ENCODE measurements around the gene CNPPD1. TPM values are rescaled to one million over a fixed set of nuclear protein-coding genes. Genes with fewer than 3 reads are reported as not detected.

Gene CNPPD1
- total RNA-seq, 4 donors from 2014 or later: 50.6 to 82.0 (median 66.0) TPM

- peak overlapping the region in 3 of 4 donors; percentile 95 to 99 (median 98) for H3K27ac ChIP-seq
- WGBS, 2 donors (ENCODE audit: low coverage in 1 of 2): 45 to 66% methylated on average over 1 to 3 of the region's 7 CpGs
- H3K36me3 ChIP-seq: peaks cover 0 to 47% of the 10 kb centered on the region in 2 donors
- H3K4me3 ChIP-seq: peak overlapping the region in 1 of 2 donors; percentile 99
- no peaks in the 10 kb centered on the region for H3K9me3 ChIP-seq
- H3K27me3 ChIP-seq: no peaks in the 10 kb centered on the region
- peaks cover 0 to 60% (median 36%) of the 10 kb centered on the region in 3 donors for H3K4me1 ChIP-seq
- ATAC-seq: no peak
- no peak for TF ChIP-seq POLR2A (IDR thresholded peaks at IDR 0.05)
- no peak for TF ChIP-seq POLR2AphosphoS5 (IDR thresholded peaks at IDR 0.05)
These were observed 1.2 kb downstream of the CNPPD1 start for GRCh38 chr2:219175486-219175885.

- 40 to 70% methylated on average over 1 to 4 of the region's 7 CpGs for WGBS, 2 donors (ENCODE audit: low coverage in 1 of 2)
- Histone ChIP-seq H3K4me1 (peaks cover 0 to 54% (median 34%) of the 10 kb centered on the region in 3 donors), H3K27me3 (no peaks in the 10 kb centered on the region), H3K27ac (peak overlapping the region in 1 of 4 donors; percentile 98), H3K9me3 (no peaks in the 10 kb centered on the region), H3K36me3 (peaks cover 0 to 40% of the 10 kb centered on the region in 2 donors), H3K4me3 (no peak overlapping the region)
- no peak for ATAC-seq
- TF ChIP-seq EP300 (IDR thresholded peaks at IDR 0.05): no peak
- TF ChIP-seq CTCF (IDR thresholded peaks at IDR 0.05): no peak
- TF ChIP-seq POLR2AphosphoS5 (IDR thresholded peaks at IDR 0.05): no peak
- TF ChIP-seq POLR2A (IDR thresholded peaks at IDR 0.05): no peak
These were observed 1.9 kb downstream of the CNPPD1 start for GRCh38 chr2:219174801-219175200.

- H3K27me3 ChIP-seq: no peaks in the 10 kb centered on the region
- H3K4me1 ChIP-seq: peaks cover 0 to 48% (median 27%) of the 10 kb centered on the region in 3 donors
- TF ChIP-seq EP300 (IDR thresholded peaks at IDR 0.05): no peak
- no peak for TF ChIP-seq CTCF (IDR thresholded peaks at IDR 0.05)
- no peak for TF ChIP-seq POLR2A (IDR thresholded peaks at IDR 0.05)
- TF ChIP-seq POLR2AphosphoS5 (IDR thresholded peaks at IDR 0.05): no peak
- no peak for ATAC-seq
- peaks cover 0 to 36% of the 10 kb centered on the region in 2 donors for H3K36me3 ChIP-seq
- WGBS, 2 donors (ENCODE audit: low coverage in 1 of 2): 80 to 90% methylated on average over 2 to 3 of the region's 3 CpGs
- no peaks in the 10 kb centered on the region for H3K9me3 ChIP-seq
- H3K4me3 ChIP-seq: no peak overlapping the region
- peak overlapping the region in 1 of 4 donors; percentile 98 for H3K27ac ChIP-seq
These were observed 2.6 kb downstream of the CNPPD1 start for GRCh38 chr2:219174146-219174545.

- no peaks in the 10 kb centered on the region for H3K27me3 ChIP-seq
- no peak overlapping the region for H3K4me3 ChIP-seq
- H3K36me3 ChIP-seq: peaks cover 0 to 36% of the 10 kb centered on the region in 2 donors
- no peak for TF ChIP-seq POLR2AphosphoS5 (IDR thresholded peaks at IDR 0.05)
- H3K4me1 ChIP-seq: peaks cover 0 to 41% (median 21%) of the 10 kb centered on the region in 3 donors
- no peak for ATAC-seq
- WGBS, 2 donors (ENCODE audit: low coverage in 1 of 2): 86 to 93% methylated on average over 3 to 5 of the region's 6 CpGs
- H3K27ac ChIP-seq: peak overlapping the region in 1 of 4 donors; percentile 61
- H3K9me3 ChIP-seq: no peaks in the 10 kb centered on the region
These were observed 3.5 kb downstream of the CNPPD1 start for GRCh38 chr2:219173176-219173575.

GRCh38 chr2:219172231-219173154 lies 4.2 kb downstream of the CNPPD1 start:
- Histone ChIP-seq H3K9me3 (no peaks in the 10 kb centered on the region), H3K27me3 (no peaks in the 10 kb centered on the region), H3K36me3 (peaks cover 0 to 36% of the 10 kb centered on the region in 2 donors), H3K4me1 (peaks cover 0 to 39% (median 21%) of the 10 kb centered on the region in 3 donors), H3K27ac (peak overlapping the region; percentile 50 to 83 (median 68)), H3K4me3 (no peak overlapping the region)
- 78 to 91% methylated on average over 4 to 10 of the region's 16 CpGs for WGBS, 2 donors (ENCODE audit: low coverage in 1 of 2)
- ATAC-seq: no peak
- no peak for TF ChIP-seq CTCF (IDR thresholded peaks at IDR 0.05)
- TF ChIP-seq EP300 (IDR thresholded peaks at IDR 0.05): no peak
- TF ChIP-seq POLR2A (IDR thresholded peaks at IDR 0.05): no peak
- TF ChIP-seq POLR2AphosphoS5 (IDR thresholded peaks at IDR 0.05): no peak
